ENCODE measurements around the gene HTR1D.
"Not testable (repeated sequence)": the region's sequence is repeated elsewhere in the genome, so short reads cannot be mapped to it uniquely, and the experiment has no call there.

DNA sequence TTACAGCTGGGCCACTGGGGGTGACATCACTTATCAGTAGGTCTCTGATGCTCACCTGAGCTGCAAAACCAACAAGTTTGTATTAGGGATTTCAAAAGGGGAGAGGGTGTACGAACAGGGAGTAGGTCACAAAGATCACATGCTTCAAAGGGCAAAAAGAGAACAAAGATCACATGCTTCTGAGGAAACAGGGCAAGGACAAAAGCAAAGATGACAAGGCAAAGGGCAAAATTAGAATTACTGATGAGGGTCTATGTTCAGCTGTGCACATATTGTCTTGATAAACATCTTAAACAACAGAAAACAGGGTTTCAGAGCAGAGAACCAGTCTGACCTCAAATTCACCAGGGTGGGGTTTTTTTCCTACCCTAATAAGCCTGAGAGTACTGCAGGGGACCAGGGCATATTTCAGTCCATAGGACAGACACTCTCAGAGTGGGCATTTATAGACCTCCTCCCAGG, 6.2 kb upstream of the HTR1D start:
- TF ChIP-seq, protein P1, sequence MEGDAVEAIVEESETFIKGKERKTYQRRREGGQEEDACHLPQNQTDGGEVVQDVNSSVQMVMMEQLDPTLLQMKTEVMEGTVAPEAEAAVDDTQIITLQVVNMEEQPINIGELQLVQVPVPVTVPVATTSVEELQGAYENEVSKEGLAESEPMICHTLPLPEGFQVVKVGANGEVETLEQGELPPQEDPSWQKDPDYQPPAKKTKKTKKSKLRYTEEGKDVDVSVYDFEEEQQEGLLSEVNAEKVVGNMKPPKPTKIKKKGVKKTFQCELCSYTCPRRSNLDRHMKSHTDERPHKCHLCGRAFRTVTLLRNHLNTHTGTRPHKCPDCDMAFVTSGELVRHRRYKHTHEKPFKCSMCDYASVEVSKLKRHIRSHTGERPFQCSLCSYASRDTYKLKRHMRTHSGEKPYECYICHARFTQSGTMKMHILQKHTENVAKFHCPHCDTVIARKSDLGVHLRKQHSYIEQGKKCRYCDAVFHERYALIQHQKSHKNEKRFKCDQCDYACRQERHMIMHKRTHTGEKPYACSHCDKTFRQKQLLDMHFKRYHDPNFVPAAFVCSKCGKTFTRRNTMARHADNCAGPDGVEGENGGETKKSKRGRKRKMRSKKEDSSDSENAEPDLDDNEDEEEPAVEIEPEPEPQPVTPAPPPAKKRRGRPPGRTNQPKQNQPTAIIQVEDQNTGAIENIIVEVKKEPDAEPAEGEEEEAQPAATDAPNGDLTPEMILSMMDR (IDR thresholded peaks at IDR 0.05 in 8 of 11, conservative IDR thresholded peaks at IDR 0.05 in 3 of 11): not testable (repeated sequence)
- not testable (repeated sequence) for TF ChIP-seq POLR2A, POLR2AphosphoS5 (IDR thresholded peaks at IDR 0.05)
